ENCODE results near the gene HYCC1. TPM values are rescaled to one million over a fixed set of nuclear protein-coding genes. Genes with fewer than 3 reads are reported as not detected.

The HYCC1 gene
- polyA plus RNA-seq, 1 donor = 39.0 TPM

DNA sequence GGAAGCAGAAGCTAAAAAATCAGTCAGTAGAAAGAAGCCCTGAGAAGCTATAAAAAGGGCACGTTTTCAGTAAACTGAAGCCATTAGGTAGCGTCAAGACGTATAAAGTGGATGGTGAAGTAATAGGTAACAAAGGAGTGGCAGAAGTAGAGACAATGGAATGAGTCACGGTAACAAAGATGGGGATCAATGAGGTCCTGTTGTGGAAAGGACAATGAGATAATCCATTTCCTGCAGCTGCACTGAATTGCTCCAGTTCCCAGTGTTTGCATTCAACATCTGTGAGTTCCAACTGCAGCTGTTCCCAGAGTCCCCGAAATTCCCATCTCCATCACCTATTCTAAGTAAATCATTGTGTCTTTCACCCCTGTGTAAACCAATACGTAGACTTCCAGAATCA, 4.8 kb upstream of the HYCC1 start:
- no peaks in the 10 kb centered on the region for H3K36me3 ChIP-seq (ENCODE audit: control insufficient read depth, insufficient read depth, low read length)
- 84% methylated on average over 4 of the region's 6 CpGs for WGBS (ENCODE audit: insufficient coverage, low lambda C conversion rate)

GRCh38 chr7:23017309-23017708, 3.4 kb upstream of the HYCC1 start:
- Histone ChIP-seq H3K4me3 (ENCODE audit: low read length) (no peak overlapping the region), H3K9me3 (ENCODE audit: control insufficient read depth, low read depth, low read length) (no peaks in the 10 kb centered on the region), H3K27me3 (ENCODE audit: control insufficient read depth, insufficient read depth, low read length) (no peaks in the 10 kb centered on the region), H3K4me1 (ENCODE audit: control insufficient read depth, insufficient read depth, low read length) (peaks cover 3% of the 10 kb centered on the region), H3K27ac (ENCODE audit: low read length) (no peak overlapping the region), H3K36me3 (ENCODE audit: control insufficient read depth, insufficient read depth, low read length) (no peaks in the 10 kb centered on the region)
- DNase-seq = no peak
- WGBS (ENCODE audit: insufficient coverage, low lambda C conversion rate) = 78% methylated on average over 2 of the region's 3 CpGs

More for the DNA sequence above, 4.8 kb upstream of the HYCC1 start:
- H3K4me1 ChIP-seq (ENCODE audit: control insufficient read depth, insufficient read depth, low read length) = no peaks in the 10 kb centered on the region
- H3K27me3 ChIP-seq (ENCODE audit: control insufficient read depth, insufficient read depth, low read length) = no peaks in the 10 kb centered on the region
- DNase-seq = no peak
- H3K27ac ChIP-seq (ENCODE audit: low read length) = no peak overlapping the region
- no peaks in the 10 kb centered on the region for H3K9me3 ChIP-seq (ENCODE audit: control insufficient read depth, low read depth, low read length)
- no peak overlapping the region for H3K4me3 ChIP-seq (ENCODE audit: low read length)

DNA sequence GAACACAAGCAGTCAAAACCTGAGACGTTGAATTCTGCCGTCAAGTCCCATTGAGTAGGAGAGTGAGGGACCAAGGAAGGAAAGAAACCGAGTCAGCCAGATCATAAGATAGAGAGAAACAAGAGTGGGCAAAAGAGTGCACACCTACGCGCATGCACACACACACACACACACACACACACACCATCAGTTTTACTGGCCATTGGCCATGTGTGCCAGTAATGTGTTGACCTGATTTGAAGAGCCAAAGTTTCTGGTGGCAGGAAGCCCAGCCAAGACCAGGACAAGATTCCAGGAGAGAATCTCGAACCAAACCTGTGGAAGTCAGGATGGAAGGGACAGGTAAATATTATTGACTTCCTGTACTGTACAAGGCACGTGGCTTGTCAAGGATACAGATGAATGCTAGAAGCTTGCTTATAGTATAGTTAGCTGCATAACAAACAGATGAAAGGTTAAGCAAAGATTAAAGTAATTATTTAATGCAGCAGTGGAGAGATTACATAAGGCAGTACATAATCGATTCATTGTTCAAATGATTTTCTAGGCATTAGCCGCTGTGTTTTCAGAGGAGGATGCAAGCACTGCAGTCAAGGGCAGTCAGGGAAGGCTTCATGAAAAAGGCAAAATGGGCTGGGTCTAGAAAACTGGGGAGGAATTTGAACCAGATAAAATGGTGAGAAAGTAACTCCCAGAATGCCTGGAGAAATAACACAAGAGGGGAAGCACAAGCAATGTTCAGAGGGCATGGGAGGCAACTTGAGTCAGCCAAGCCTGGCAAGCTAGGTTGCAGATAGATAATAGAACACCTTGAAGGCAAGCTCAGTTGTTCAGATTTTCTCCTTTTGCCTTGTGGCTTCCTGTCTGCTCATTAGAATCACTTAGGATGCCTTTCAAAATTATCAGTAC, 2.7 kb upstream of the HYCC1 start:
- H3K27ac ChIP-seq (ENCODE audit: low read length) = no peak overlapping the region
- no peaks in the 10 kb centered on the region for H3K36me3 ChIP-seq (ENCODE audit: control insufficient read depth, insufficient read depth, low read length)
- H3K4me3 ChIP-seq (ENCODE audit: low read length) = no peak overlapping the region
- no peak for DNase-seq
- H3K4me1 ChIP-seq (ENCODE audit: control insufficient read depth, insufficient read depth, low read length) = peaks cover 3% of the 10 kb centered on the region
- H3K9me3 ChIP-seq (ENCODE audit: control insufficient read depth, low read depth, low read length) = no peaks in the 10 kb centered on the region
- 87% methylated on average over 2 of the region's 9 CpGs for WGBS (ENCODE audit: insufficient coverage, low lambda C conversion rate)
- no peaks in the 10 kb centered on the region for H3K27me3 ChIP-seq (ENCODE audit: control insufficient read depth, insufficient read depth, low read length)

DNA sequence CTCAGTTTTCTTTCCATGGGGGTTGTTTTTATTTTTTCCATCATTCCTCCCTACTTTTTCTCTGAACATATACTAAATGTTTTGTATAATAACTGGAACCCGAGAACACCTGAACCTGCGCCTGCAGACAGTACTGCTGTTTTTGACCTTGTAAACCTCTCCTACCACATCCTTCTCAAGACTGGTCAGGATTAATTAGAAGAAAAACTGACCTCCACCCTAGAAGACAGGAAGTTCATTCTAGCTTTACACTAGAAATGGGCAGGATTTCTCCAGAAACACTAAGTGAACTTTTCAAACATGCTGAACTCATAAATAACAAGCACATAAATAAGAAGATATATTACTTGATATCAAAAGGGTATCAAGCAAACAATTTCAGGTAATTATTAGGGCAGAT, 751 bp upstream of the HYCC1 start:
- H3K27ac ChIP-seq (ENCODE audit: low read length) = no peak overlapping the region
- no peak overlapping the region for H3K4me3 ChIP-seq (ENCODE audit: low read length)
- H3K9me3 ChIP-seq (ENCODE audit: control insufficient read depth, low read depth, low read length) = no peaks in the 10 kb centered on the region
- peaks cover 3% of the 10 kb centered on the region for H3K4me1 ChIP-seq (ENCODE audit: control insufficient read depth, insufficient read depth, low read length)
- H3K36me3 ChIP-seq (ENCODE audit: control insufficient read depth, insufficient read depth, low read length) = no peaks in the 10 kb centered on the region
- no peaks in the 10 kb centered on the region for H3K27me3 ChIP-seq (ENCODE audit: control insufficient read depth, insufficient read depth, low read length)
- DNase-seq = no peak
- no CpG with 5 or more reads among the region's 2 CpGs for WGBS (ENCODE audit: insufficient coverage, low lambda C conversion rate)

DNA sequence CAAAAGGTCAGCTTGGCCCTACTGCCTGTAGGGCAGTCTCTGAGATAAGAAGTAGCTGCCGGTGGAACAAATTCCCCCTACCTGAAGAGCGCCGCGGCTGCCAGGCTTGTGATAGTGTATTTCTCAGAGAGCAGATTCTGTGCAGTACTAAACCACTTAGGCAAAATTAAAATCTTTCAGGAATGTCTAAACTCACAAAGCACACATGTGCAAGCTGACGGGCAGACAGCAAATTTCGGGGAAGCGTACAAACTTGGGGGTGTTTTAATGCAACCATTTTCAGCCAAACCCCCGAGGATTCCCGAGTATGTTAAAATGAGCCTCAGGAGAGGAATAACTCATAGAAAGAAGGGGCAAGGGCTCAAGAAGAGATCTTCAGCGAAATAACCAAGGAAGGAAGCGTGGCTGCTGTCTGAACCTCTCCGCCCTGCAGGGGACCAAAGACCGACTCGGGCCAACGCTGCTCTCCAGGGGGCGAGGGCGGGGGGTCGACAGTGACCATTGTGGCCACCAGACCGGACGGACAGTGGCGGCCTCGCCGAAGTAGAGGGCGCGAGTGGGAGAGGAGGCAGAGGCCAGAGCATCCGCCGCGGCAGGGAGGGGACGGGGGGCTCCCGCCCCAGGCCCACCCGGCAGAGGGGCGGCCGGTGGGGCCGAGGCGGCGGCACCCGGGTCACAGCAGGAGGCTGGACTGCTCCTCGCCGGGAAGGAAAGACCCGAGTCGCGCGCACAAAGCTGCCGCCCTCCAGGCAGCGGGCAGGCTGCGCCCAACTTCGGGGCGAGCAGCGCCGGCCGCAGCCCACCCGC, 819 bp downstream of the HYCC1 start:
- H3K27ac ChIP-seq (ENCODE audit: low read length) = peak overlapping the region; percentile 71
- no peaks in the 10 kb centered on the region for H3K9me3 ChIP-seq (ENCODE audit: control insufficient read depth, low read depth, low read length)
- no peaks in the 10 kb centered on the region for H3K27me3 ChIP-seq (ENCODE audit: control insufficient read depth, insufficient read depth, low read length)
- no peaks in the 10 kb centered on the region for H3K36me3 ChIP-seq (ENCODE audit: control insufficient read depth, insufficient read depth, low read length)
- H3K4me1 ChIP-seq (ENCODE audit: control insufficient read depth, insufficient read depth, low read length) = peaks cover 3% of the 10 kb centered on the region
- peak; percentile 16 to 59 for DNase-seq
- H3K4me3 ChIP-seq (ENCODE audit: low read length) = peak overlapping the region; percentile 70
- WGBS (ENCODE audit: insufficient coverage, low lambda C conversion rate) = 0% methylated on average over 1 of the region's 52 CpGs

GRCh38 chr7:23012186-23012585, 1.7 kb downstream of the HYCC1 start:
- H3K27me3 ChIP-seq (ENCODE audit: control insufficient read depth, insufficient read depth, low read length) = no peaks in the 10 kb centered on the region
- peak in 1 of 2 donors; percentile 43 for DNase-seq
- peaks cover 3% of the 10 kb centered on the region for H3K4me1 ChIP-seq (ENCODE audit: control insufficient read depth, insufficient read depth, low read length)
- peak overlapping the region; percentile 70 for H3K4me3 ChIP-seq (ENCODE audit: low read length)
- H3K9me3 ChIP-seq (ENCODE audit: control insufficient read depth, low read depth, low read length) = no peaks in the 10 kb centered on the region
- no peak overlapping the region for H3K27ac ChIP-seq (ENCODE audit: low read length)
- WGBS (ENCODE audit: insufficient coverage, low lambda C conversion rate) = no CpG with 5 or more reads among the region's 6 CpGs
- H3K36me3 ChIP-seq (ENCODE audit: control insufficient read depth, insufficient read depth, low read length) = no peaks in the 10 kb centered on the region

DNA sequence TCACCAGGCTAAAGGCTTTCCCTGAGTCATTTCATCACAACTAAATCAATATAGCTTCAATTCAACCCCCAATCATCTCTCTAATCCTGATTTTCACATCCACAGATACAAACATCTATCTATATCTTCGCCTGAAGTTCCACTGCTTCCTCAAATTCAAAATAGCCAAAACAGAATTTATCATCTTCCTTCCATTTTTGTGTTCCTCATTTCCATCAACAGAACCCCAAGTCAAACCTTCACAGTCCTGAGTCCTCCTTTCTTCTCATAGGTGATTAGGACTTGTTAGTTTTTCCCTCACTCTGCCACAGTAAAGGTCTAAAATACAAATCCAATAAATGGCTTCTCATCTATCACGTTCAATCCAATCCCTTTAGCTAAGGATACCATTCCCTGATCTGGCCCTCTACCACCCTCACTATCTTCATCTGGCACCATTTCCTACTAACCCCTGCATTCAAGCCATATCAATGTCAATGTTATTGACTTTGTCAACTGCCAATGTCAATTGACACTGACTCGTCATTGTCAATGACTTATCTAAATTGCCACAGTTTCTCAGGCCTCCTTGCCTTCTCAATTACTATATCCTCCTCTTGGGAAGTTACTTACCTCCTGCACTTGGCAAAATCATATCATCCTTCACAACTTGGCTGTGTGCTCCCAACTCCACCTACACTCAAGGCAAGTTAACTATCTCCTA, 2.6 kb downstream of the HYCC1 start:
- H3K27me3 ChIP-seq (ENCODE audit: control insufficient read depth, insufficient read depth, low read length) = no peaks in the 10 kb centered on the region
- no peaks in the 10 kb centered on the region for H3K36me3 ChIP-seq (ENCODE audit: control insufficient read depth, insufficient read depth, low read length)
- H3K4me1 ChIP-seq (ENCODE audit: control insufficient read depth, insufficient read depth, low read length) = peaks cover 3% of the 10 kb centered on the region
- DNase-seq = no peak
- WGBS (ENCODE audit: insufficient coverage, low lambda C conversion rate) = 74% methylated on average over 3 of the region's 3 CpGs
- H3K4me3 ChIP-seq (ENCODE audit: low read length) = no peak overlapping the region
- no peaks in the 10 kb centered on the region for H3K9me3 ChIP-seq (ENCODE audit: control insufficient read depth, low read depth, low read length)
- H3K27ac ChIP-seq (ENCODE audit: low read length) = no peak overlapping the region

GRCh38 chr7:23009303-23009702, 4.6 kb downstream of the HYCC1 start:
- Histone ChIP-seq H3K36me3 (ENCODE audit: control insufficient read depth, insufficient read depth, low read length) (no peaks in the 10 kb centered on the region), H3K4me3 (ENCODE audit: low read length) (no peak overlapping the region), H3K9me3 (ENCODE audit: control insufficient read depth, low read depth, low read length) (no peaks in the 10 kb centered on the region), H3K27ac (ENCODE audit: low read length) (no peak overlapping the region), H3K4me1 (ENCODE audit: control insufficient read depth, insufficient read depth, low read length) (peaks cover 3% of the 10 kb centered on the region), H3K27me3 (ENCODE audit: control insufficient read depth, insufficient read depth, low read length) (no peaks in the 10 kb centered on the region)
- no peak for DNase-seq

GRCh38 chr7:23004247-23004520, 9.7 kb downstream of the HYCC1 start:
- no peak for DNase-seq
- no peak overlapping the region for H3K4me3 ChIP-seq (ENCODE audit: low read length)
- H3K36me3 ChIP-seq (ENCODE audit: control insufficient read depth, insufficient read depth, low read length) = no peaks in the 10 kb centered on the region
- no peaks in the 10 kb centered on the region for H3K9me3 ChIP-seq (ENCODE audit: control insufficient read depth, low read depth, low read length)
- no peaks in the 10 kb centered on the region for H3K4me1 ChIP-seq (ENCODE audit: control insufficient read depth, insufficient read depth, low read length)
- H3K27me3 ChIP-seq (ENCODE audit: control insufficient read depth, insufficient read depth, low read length) = no peaks in the 10 kb centered on the region
- H3K27ac ChIP-seq (ENCODE audit: low read length) = no peak overlapping the region

DNA sequence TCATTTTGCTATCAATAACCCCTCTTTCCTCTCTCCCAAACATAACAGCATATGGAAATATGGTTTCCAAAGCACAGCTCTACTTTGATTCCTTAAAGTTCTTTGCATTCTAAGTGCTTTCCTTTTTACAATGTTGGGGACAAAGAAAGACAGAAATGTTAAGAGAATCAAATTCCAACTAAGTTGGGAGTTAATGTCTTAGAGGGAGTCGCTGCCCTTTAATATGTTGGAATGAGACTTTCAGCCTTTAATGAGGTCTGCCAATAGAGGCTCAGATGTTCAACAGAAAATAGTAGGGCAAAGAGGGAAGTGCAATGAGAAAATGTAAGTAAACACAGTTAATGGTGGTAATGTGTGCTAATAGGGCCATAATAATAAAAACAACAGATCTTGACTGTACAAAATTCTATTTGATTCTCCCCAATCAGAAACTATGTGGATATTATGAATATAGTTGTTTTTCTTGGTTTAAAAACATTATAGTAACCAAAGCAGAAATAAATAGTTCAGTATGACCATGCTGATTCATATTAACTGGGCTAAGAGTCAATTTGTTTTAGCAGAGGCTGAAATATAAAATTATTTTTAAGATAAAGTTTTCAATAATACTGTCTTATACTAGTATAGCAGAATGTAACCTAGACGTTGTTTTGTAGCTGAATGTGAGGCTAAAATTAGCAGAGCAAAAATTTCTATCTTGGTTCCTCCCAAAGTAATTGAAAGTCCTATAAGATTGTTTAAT, 10.3 kb downstream of the HYCC1 start:
- Histone ChIP-seq H3K27me3 (ENCODE audit: control insufficient read depth, insufficient read depth, low read length) (no peaks in the 10 kb centered on the region), H3K4me1 (ENCODE audit: control insufficient read depth, insufficient read depth, low read length) (no peaks in the 10 kb centered on the region), H3K4me3 (ENCODE audit: low read length) (no peak overlapping the region), H3K27ac (ENCODE audit: low read length) (no peak overlapping the region), H3K36me3 (ENCODE audit: control insufficient read depth, insufficient read depth, low read length) (no peaks in the 10 kb centered on the region), H3K9me3 (ENCODE audit: control insufficient read depth, low read depth, low read length) (no peaks in the 10 kb centered on the region)
- no peak for DNase-seq
- WGBS (ENCODE audit: insufficient coverage, low lambda C conversion rate) = no CpG with 5 or more reads among the region's 2 CpGs

All from large intestine (tissue), 3 donors.